Mesodermal cell (in vitro differentiated cells): Measurements from ENCODE around the gene CCDC74B.
A peak's percentile ranks its signal among the peaks of the same experiment; 100 is the strongest.
"Not testable (repeated sequence)": the region's sequence is repeated elsewhere in the genome, so short reads cannot be mapped to it uniquely, and the experiment has no call there.

Experiments used
- H3K27ac ChIP-seq: 2 replicates; pipeline ENCODE4 v1.7.0; 2013; ENCODE audit warnings: mild to moderate bottlenecking, low read depth, low read length, moderate library complexity; ENCODE audit not compliant: severe bottlenecking
- H3K36me3 ChIP-seq: 2 replicates; pipeline ENCODE4 v1.7.1; 2013; ENCODE audit warnings: mild to moderate bottlenecking, low read length, moderate library complexity; ENCODE audit not compliant: control insufficient read depth, insufficient read depth
- H3K4me1 ChIP-seq: one replicate; pipeline ENCODE4 v1.7.1; 2013; ENCODE audit warnings: mild to moderate bottlenecking, low read length; ENCODE audit not compliant: insufficient read depth, control insufficient read depth, poor library complexity, severe bottlenecking
- H3K4me3 ChIP-seq: 2 replicates; pipeline ENCODE4 v1.7.0; 2013; ENCODE audit warnings: low read length, control low read depth, mild to moderate bottlenecking; ENCODE audit not compliant: insufficient read depth, poor library complexity, severe bottlenecking; ENCODE audit errors: extremely low read depth
- H3K9me3 ChIP-seq: 2 replicates; pipeline ENCODE4 v1.7.1; 2013; ENCODE audit warnings: mild to moderate bottlenecking, low read length, moderate library complexity; ENCODE audit not compliant: control insufficient read depth
- WGBS, 2 experiments: methylation state at CpG; one replicate each; pipeline ENCODE4 v1.1.5; 2013; ENCODE audit warnings: missing lambda C conversion rate in 2 of 2; ENCODE audit not compliant: insufficient coverage in 2 of 2; 5-methylcytosine and 5-hydroxymethylcytosine counted together

Gene CCDC74B

DNA sequence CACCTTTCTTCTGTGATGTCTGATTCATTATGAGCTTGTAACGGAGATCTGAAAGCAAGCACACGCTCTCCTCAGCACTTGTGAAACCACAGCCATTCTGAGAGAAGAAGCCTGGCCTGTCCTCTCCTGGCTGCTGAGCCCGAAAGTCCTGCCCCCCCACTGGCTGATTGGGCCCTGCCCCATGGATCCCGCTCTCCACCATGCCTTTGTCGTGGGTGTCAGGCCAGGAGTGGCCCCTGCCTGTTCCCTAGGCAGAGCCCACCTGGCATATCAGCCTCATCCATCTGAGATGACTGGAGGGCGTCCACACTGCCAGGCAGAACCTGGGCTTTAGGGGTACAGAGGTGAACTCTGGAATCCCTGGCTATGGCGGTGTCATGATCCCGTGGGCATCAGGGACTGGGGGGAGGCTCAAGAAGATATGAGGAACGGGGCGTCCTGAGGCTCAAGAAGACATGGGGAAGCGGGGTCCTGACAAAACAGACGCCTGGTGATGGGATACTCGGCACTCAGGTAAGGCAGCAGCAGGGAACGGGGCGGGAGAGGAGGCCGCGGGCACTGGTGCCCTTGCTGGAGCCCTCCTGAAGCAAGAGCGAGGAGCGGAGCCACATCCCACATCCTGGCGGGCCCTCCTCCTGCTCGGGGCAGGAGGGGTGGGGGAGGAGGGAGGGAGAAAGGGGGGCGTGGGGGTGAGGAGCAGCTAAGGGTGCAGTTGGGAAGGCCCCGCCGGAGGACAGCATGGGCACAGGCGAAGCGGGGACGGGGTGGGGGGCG lies 1.5 kb downstream of the CCDC74B start:
- WGBS, 2 experiments, result 61 to 82% methylated on average over 10 to 16 of the region's 28 CpGs

DNA sequence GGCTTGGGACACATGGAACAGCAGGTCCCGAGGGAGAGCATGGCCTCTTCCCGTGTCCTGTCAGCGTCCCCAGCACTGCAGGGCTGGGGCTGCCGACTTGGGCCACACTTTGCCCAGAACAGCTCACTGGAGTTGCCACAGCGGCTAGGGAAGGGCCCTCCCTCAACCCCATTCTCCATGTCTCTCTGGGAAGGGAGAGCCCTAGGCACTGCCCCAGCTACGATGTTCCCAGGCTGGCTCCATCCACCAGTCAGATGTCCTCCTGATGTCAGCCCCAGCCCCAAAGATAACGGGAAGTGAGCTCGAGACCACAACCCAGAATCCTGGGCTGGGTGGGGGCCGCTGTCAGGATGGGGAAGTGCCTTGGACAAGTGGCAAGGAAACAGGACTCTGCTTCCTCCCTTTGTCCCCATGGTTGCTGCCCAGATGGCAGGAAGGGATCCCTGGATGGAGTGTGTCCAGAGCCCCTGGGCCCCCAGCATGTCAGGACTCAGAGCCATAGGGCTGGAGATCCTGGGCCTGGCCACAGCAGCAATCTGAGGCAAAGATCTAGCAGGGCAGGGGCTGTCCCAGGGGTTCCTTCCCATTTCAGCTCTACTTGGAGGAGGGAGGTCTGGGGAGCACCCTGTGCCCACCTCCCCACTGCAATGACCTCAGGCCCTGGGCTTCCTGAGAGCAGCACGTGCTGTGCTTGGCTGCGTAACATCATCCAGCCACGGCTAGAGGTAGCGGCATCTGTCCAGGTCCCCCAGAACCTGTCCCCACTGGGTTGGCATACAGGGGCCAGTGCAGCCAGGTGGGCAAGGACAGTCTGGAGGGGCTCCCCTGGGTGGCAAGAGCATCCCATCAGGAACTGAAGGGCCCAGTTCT lies 2.3 kb downstream of the CCDC74B start:
- H3K4me3 ChIP-seq, H3K36me3 ChIP-seq, H3K9me3 ChIP-seq, H3K4me1 ChIP-seq, H3K27ac ChIP-seq: not testable (repeated sequence)
- 89 to 93% methylated on average over 4 to 5 of the region's 13 CpGs for WGBS, 2 experiments

More for the DNA sequence above, 1.5 kb downstream of the CCDC74B start:
- H3K4me1 ChIP-seq, H3K36me3 ChIP-seq, H3K9me3 ChIP-seq, H3K27ac ChIP-seq: not testable (repeated sequence)
- peak overlapping the region; percentile 14 for H3K4me3 ChIP-seq

- 80 to 89% methylated on average over 1 to 10 of the region's 22 CpGs for WGBS, 2 experiments
- H3K27ac ChIP-seq, H3K4me3 ChIP-seq, H3K36me3 ChIP-seq, H3K4me1 ChIP-seq, H3K9me3 ChIP-seq: not testable (repeated sequence)
Measured at GRCh38 chr2:130141645-130142370, 3.1 kb downstream of the CCDC74B start.

DNA sequence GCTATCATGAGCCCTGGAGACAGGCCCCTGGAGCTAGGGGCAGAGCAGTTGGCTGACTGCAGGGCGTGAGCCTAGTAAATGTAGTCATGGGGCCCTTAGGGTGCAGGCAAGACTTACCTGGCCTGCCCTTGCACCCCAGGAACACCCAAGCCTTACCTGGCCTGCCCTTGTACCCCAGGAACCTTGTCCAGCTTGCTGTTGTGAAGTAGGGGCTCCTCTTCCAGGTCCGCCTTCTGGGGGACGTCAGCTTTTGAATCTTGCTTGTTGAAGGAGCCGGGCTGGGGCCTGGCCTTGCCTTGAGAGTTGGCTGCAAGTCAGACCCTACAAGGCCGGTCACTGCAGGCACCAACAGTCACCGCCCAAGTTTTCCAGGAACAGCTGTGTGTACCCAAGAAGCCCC lies 3.9 kb downstream of the CCDC74B start:
- H3K4me1 ChIP-seq, H3K36me3 ChIP-seq, H3K4me3 ChIP-seq, H3K27ac ChIP-seq, H3K9me3 ChIP-seq: not testable (repeated sequence)
- no CpG with 5 or more reads among the region's 6 CpGs for WGBS, 2 experiments

- not testable (repeated sequence) for H3K27ac ChIP-seq, H3K36me3 ChIP-seq, H3K9me3 ChIP-seq, H3K4me1 ChIP-seq, H3K4me3 ChIP-seq
- WGBS, 2 experiments, result 79 to 89% methylated on average over 3 to 6 of the region's 7 CpGs
Measured at GRCh38 chr2:130140516-130140915, 4.4 kb downstream of the CCDC74B start.

- H3K27ac ChIP-seq, H3K9me3 ChIP-seq, H3K36me3 ChIP-seq, H3K4me1 ChIP-seq, H3K4me3 ChIP-seq: not testable (repeated sequence)
- 90 to 94% methylated on average over 8 to 9 of the region's 30 CpGs for WGBS, 2 experiments
Measured at GRCh38 chr2:130139331-130140280, 5.3 kb downstream of the CCDC74B start.

DNA sequence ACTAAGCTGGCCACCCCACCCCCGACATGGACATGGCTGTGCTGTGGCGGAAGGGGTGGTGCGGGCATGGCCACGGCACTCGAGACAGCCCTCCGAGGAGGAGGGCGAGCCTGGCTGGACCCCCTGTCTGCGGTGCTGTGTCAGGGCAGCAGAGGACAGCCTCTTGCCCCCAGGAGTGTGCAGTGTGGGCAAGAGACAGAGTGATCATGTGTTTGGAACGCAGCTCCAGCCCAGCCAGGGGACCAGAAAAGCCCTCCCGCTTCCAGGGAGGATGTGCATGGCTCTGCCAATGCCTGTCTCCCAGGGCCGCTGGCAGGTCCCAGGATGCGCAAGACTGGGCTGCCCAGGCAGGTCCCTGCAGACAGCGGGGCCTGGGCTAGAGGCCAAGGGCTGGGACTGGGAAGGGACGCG lies 6.1 kb downstream of the CCDC74B start:
- not testable (repeated sequence) for H3K4me3 ChIP-seq, H3K27ac ChIP-seq, H3K9me3 ChIP-seq, H3K36me3 ChIP-seq, H3K4me1 ChIP-seq
- 98 to 100% methylated on average over 4 to 7 of the region's 15 CpGs for WGBS, 2 experiments

DNA sequence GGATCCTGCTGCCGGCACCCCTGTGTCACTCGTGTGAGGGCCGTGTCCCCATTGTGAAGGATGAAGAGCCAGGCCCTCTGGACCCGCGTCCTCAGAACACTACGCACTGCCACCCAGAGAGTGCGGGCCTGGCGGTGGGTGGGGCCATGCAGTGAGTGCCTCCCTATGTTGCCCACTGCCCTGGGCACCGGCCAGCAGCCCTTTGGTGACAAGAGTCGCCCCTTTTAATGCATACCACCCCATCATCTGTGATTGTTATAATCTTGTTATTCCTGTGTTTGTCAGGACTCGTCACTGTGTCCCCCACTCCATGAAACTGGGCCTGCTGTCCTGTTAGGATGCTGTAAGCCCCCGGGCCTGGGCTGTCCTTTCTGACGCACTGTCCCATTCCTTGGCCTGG lies 6.6 kb downstream of the CCDC74B start:
- not testable (repeated sequence) for H3K4me3 ChIP-seq, H3K27ac ChIP-seq, H3K36me3 ChIP-seq, H3K9me3 ChIP-seq, H3K4me1 ChIP-seq
- WGBS, 2 experiments, result 81 to 98% methylated on average over 3 to 6 of the region's 13 CpGs

GRCh38 chr2:130137118-130137517 lies 7.8 kb downstream of the CCDC74B start:
- not testable (repeated sequence) for H3K4me1 ChIP-seq, H3K27ac ChIP-seq, H3K4me3 ChIP-seq, H3K9me3 ChIP-seq, H3K36me3 ChIP-seq
- WGBS, 2 experiments, result 84 to 92% methylated on average over 2 to 3 of the region's 5 CpGs

DNA sequence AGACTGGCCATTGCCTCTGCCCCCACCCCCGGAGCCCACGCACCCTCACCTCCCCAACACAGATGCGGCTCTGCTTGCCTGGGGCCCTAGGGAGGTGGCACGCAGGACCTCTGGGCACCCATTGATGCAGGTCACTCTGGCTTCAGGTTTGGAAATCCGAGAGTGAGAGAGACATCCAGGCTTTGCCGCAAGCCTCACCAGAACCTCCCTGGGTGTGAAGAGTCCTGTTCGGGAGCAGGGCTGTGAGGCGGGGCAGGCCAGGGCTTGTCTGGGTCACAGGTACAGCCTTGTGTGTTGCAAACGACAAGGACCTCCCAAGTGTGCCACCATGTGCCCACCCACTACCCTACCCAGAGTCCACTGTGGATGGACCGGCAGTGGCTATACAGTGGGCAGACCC lies 8.4 kb downstream of the CCDC74B start:
- H3K4me3 ChIP-seq, H3K4me1 ChIP-seq, H3K27ac ChIP-seq, H3K9me3 ChIP-seq, H3K36me3 ChIP-seq: not testable (repeated sequence)
- 90 to 94% methylated on average over 3 to 5 of the region's 10 CpGs for WGBS, 2 experiments
